Right ventricle myocardium superior (tissue), 1 donor: ENCODE data around the gene SIPA1L3. TPM values are rescaled to one million over a fixed set of nuclear protein-coding genes. Genes with fewer than 3 reads are reported as not detected.

Experiments used
- ATAC-seq: fragments of 200-7000 bp; cut with Tn5 transposase; one replicate; pipeline ENCODE4 v1.9.1; 2020; ENCODE audit warnings: mild to moderate bottlenecking; ENCODE audit not compliant: poor library complexity
- DNase-seq: peaks from one replicate; pipeline ENCODE4 v3.0.0-alpha.2; 2020
- intact Hi-C: fragments of 100-400 bp; cut with DNase I; formaldehyde crosslinking; loops from one replicate; pipeline ENCODE4 v1.11.2; 2022
- total RNA-seq: library from RNA; stranded (reverse); fragmentation: NEBNext Ultra II Directional; extraction: Animal tissue kit (Norgen Biotek cat#: 25700); gene quantifications from one replicate; pipeline ENCODE4 v1.2.1, GENCODE V29; 2021
- donor health status: DM: no; HTN: yes; CAD: no; lungs with severe emphysema.

SIPA1L3 gene
- total RNA-seq, 1 donor from 2014 or later, result 8.5 TPM

GRCh38 chr19:38247126-38247525, 340.1 kb downstream of the SIPA1L3 start:
- ATAC-seq, result no peak
- intact Hi-C loops, result no loop called here
- DNase-seq, result no peak

- DNase-seq, result no peak
- ATAC-seq, result no peak
- intact Hi-C loops, result no loop called here
Measured at GRCh38 chr19:38247734-38248268, 340.8 kb downstream of the SIPA1L3 start.

GRCh38 chr19:38248421-38248820, 341.4 kb downstream of the SIPA1L3 start:
- DNase-seq (no peak), ATAC-seq (no peak)
- intact Hi-C loops, result no loop called here

- DNase-seq (no peak), ATAC-seq (no peak)
- intact Hi-C loops, result no loop called here
Measured at GRCh38 chr19:38250428-38250820, 343.4 kb downstream of the SIPA1L3 start.

GRCh38 chr19:38250821-38251563, 344.0 kb downstream of the SIPA1L3 start:
- intact Hi-C loops, result no loop called here
- peak; percentile 72 for ATAC-seq
- peak; percentile 83 for DNase-seq

GRCh38 chr19:38251564-38252051, 344.6 kb downstream of the SIPA1L3 start:
- ATAC-seq, result peak; percentile 50
- intact Hi-C loops, result no loop called here
- DNase-seq, result peak; percentile 74

GRCh38 chr19:38252385-38252784, 345.4 kb downstream of the SIPA1L3 start:
- ATAC-seq, result no peak
- DNase-seq, result no peak
- intact Hi-C loops, result no loop called here

GRCh38 chr19:38252941-38253691, 346.1 kb downstream of the SIPA1L3 start:
- ATAC-seq (peak; percentile 12), DNase-seq (peak; percentile 48)
- intact Hi-C loops, result no loop called here

- ATAC-seq, result no peak
- DNase-seq, result no peak
- intact Hi-C loops, result no loop called here
Measured at GRCh38 chr19:38253788-38254187, 346.8 kb downstream of the SIPA1L3 start.

GRCh38 chr19:38255383-38256014, 348.5 kb downstream of the SIPA1L3 start:
- DNase-seq (no peak), ATAC-seq (no peak)
- intact Hi-C loops, result no loop called here

Other genes starting within 250 kb of the SIPA1L3 start
- 7.1 TPM for gene ZNF607, start 187.4 kb upstream of the SIPA1L3 start, total RNA-seq
- gene ZNF573, start 127.6 kb upstream of the SIPA1L3 start, total RNA-seq, result 13.9 TPM
- gene WDR87, start 614 bp upstream of the SIPA1L3 start, total RNA-seq, result not detected